ENCODE measurements around the gene CORO2A. TPM values are rescaled to one million over a fixed set of nuclear protein-coding genes. Genes with fewer than 3 reads are reported as not detected.

Gene CORO2A
- total and polyA plus RNA-seq, 10 of the 15 experiments (the other 5 are each of a cell fraction or from before 2014, with no cell fraction given), result 1.0 to 5.3 (median 3.5) TPM

DNA sequence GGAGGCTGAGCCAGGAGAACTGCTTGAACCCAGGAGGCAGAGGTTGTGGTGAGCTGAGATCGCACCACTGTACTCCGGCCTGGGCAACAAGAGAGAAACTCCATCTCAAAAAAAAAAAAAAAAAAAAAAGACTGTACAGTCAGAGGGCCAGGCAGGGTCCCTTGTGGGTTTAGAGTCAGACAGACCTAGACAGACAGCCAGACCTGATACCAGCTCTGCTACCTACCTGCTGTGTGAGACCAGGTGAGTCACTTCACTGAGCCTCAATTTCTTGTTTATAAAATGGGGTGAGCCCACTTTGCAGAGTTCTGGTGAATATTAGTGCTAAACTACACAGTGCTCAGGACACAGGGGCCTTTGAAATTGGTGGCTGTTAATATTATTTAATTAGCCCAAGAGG is 93.1 kb downstream of the CORO2A start (continued):
- TF ChIP-seq, protein P1, sequence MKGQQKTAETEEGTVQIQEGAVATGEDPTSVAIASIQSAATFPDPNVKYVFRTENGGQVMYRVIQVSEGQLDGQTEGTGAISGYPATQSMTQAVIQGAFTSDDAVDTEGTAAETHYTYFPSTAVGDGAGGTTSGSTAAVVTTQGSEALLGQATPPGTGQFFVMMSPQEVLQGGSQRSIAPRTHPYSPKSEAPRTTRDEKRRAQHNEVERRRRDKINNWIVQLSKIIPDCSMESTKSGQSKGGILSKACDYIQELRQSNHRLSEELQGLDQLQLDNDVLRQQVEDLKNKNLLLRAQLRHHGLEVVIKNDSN (IDR thresholded peaks at IDR 0.05; ENCODE audit: borderline replicate concordance, extremely low read length, insufficient read depth, low read depth, low read length), result no peak
- TF ChIP-seq NKRF (conservative IDR thresholded peaks at IDR 0.05), result no peak
- TF ChIP-seq PAX8 (IDR thresholded peaks at IDR 0.05), result no peak
- TF ChIP-seq, protein P2, sequence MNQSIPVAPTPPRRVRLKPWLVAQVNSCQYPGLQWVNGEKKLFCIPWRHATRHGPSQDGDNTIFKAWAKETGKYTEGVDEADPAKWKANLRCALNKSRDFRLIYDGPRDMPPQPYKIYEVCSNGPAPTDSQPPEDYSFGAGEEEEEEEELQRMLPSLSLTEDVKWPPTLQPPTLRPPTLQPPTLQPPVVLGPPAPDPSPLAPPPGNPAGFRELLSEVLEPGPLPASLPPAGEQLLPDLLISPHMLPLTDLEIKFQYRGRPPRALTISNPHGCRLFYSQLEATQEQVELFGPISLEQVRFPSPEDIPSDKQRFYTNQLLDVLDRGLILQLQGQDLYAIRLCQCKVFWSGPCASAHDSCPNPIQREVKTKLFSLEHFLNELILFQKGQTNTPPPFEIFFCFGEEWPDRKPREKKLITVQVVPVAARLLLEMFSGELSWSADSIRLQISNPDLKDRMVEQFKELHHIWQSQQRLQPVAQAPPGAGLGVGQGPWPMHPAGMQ (IDR thresholded peaks at IDR 0.05; ENCODE audit: borderline replicate concordance), result no peak
- TF ChIP-seq NFYB (IDR thresholded peaks at IDR 0.05; ENCODE audit: insufficient read depth, low read depth, low read length), result no peak
- TF ChIP-seq SMAD5 (IDR thresholded peaks at IDR 0.05; ENCODE audit: low read depth), result no peak
- no peak for TF ChIP-seq SIN3A (IDR thresholded peaks at IDR 0.05; ENCODE audit: low read depth, low read length)
